ENCODE measurements around the gene CNOT11. TPM values are rescaled to one million over a fixed set of nuclear protein-coding genes. Genes with fewer than 3 reads are reported as not detected.

The CNOT11 gene
- total RNA-seq, 3 donors from 2014 or later (not counting 1 experiment from before 2014, with no cell fraction given) = 41.7 to 49.8 (median 46.0) TPM

DNA sequence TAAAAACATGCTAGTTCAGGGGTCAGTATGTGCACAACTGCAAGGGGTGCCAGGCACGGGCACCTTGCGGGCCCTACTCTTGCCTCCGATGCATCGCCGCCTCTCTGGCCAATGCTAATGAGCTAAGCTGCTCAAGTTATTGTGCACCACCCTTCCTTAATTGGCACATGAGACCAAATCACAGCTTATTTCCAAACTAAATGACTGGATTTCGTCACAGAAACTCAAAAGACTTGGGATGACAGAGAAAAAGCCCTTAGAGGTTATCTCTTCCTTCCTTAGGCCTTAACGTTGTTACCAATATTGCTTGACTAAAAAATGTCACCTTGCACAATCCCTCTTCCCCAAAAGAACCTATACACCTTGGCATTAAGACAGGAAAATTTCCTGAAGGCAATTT lies 48.1 kb downstream of the CNOT11 start:
- no peaks in the 10 kb centered on the region for H3K36me3 Mint-ChIP-seq
- ATAC-seq = no peak

DNA sequence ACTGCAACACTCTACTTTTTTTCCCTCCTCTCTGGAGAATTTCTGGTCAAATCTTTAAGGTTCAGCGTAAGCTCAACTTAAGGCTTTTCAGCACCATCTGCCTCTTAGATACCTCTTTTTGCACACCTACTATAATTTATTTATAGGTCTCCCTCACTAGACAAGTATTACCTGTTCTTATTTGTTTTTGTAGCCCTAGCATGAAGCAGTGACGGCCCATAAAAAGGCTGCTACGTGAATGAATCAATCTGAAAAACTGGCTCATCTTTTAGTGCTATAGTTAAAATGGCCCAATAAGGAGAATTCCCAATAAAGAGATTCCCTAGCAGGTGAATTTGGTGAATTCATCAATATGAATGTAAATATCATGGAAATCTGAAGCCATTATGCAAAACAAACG lies 49.3 kb downstream of the CNOT11 start:
- Histone ChIP-seq H3K4me3 (ENCODE audit: low read length) (no peak overlapping the region), H3K27ac (ENCODE audit: low read length) (no peak overlapping the region), H3K36me3 (ENCODE audit: control insufficient read depth, insufficient read depth, low read length) (peaks cover 10% of the 10 kb centered on the region), H3K9me3 (ENCODE audit: control insufficient read depth, insufficient read depth, low read length) (no peaks in the 10 kb centered on the region), H3K4me1 (ENCODE audit: control insufficient read depth, insufficient read depth, low read length) (peaks cover 54% of the 10 kb centered on the region), H3K27me3 (ENCODE audit: control insufficient read depth, insufficient read depth, low read length) (no peaks in the 10 kb centered on the region)
- Mint-ChIP-seq H3K4me1 (peaks cover 94 to 95% of the 10 kb centered on the region in 2 donors), H3K36me3 (no peaks in the 10 kb centered on the region), H3K9me3 (no peaks in the 10 kb centered on the region), H3K27me3 (ENCODE audit: low read depth in 2 of 2) (no peaks in the 10 kb centered on the region), H3K4me3 (peak overlapping the region; percentile 70), H3K27ac (peak overlapping the region in 1 of 2 donors; percentile 98)
- no peak for ATAC-seq
- intact Hi-C loops (cut with micrococcal nuclease) = loop anchor here (10.0 kb wide), 1 partner anchor 717 kb away; no protein-coding TSS in a partner anchor
- no peak for DNase-seq
- WGBS (ENCODE audit: insufficient coverage) = 89% methylated on average over 4 of the region's 4 CpGs
- TF ChIP-seq, protein P1, sequence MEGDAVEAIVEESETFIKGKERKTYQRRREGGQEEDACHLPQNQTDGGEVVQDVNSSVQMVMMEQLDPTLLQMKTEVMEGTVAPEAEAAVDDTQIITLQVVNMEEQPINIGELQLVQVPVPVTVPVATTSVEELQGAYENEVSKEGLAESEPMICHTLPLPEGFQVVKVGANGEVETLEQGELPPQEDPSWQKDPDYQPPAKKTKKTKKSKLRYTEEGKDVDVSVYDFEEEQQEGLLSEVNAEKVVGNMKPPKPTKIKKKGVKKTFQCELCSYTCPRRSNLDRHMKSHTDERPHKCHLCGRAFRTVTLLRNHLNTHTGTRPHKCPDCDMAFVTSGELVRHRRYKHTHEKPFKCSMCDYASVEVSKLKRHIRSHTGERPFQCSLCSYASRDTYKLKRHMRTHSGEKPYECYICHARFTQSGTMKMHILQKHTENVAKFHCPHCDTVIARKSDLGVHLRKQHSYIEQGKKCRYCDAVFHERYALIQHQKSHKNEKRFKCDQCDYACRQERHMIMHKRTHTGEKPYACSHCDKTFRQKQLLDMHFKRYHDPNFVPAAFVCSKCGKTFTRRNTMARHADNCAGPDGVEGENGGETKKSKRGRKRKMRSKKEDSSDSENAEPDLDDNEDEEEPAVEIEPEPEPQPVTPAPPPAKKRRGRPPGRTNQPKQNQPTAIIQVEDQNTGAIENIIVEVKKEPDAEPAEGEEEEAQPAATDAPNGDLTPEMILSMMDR (IDR thresholded peaks at IDR 0.05) = no peak

More for the DNA sequence above, 48.1 kb downstream of the CNOT11 start:
- H3K27ac Mint-ChIP-seq = peak overlapping the region; percentile 67 to 98
- no peaks in the 10 kb centered on the region for H3K9me3 Mint-ChIP-seq
- no peak overlapping the region for H3K27ac ChIP-seq (ENCODE audit: low read length)
- intact Hi-C loops (cut with micrococcal nuclease) = loop anchor here (10.0 kb wide), 1 partner anchor 716 kb away; no protein-coding TSS in a partner anchor
- TF ChIP-seq, protein P1 (IDR thresholded peaks at IDR 0.05) = no peak
- H3K4me3 ChIP-seq (ENCODE audit: low read length) = no peak overlapping the region
- no peaks in the 10 kb centered on the region for H3K9me3 ChIP-seq (ENCODE audit: control insufficient read depth, insufficient read depth, low read length)
- DNase-seq = no peak
- peaks cover 91 to 94% of the 10 kb centered on the region in 2 donors for H3K4me1 Mint-ChIP-seq
- peaks cover 8% of the 10 kb centered on the region for H3K36me3 ChIP-seq (ENCODE audit: control insufficient read depth, insufficient read depth, low read length)
- H3K27me3 ChIP-seq (ENCODE audit: control insufficient read depth, insufficient read depth, low read length) = no peaks in the 10 kb centered on the region
- no peaks in the 10 kb centered on the region for H3K27me3 Mint-ChIP-seq (ENCODE audit: low read depth in 2 of 2)
- WGBS (ENCODE audit: insufficient coverage) = 81% methylated on average over 7 of the region's 7 CpGs
- H3K4me1 ChIP-seq (ENCODE audit: control insufficient read depth, insufficient read depth, low read length) = peaks cover 51% of the 10 kb centered on the region
- H3K4me3 Mint-ChIP-seq = peak overlapping the region; percentile 52

DNA sequence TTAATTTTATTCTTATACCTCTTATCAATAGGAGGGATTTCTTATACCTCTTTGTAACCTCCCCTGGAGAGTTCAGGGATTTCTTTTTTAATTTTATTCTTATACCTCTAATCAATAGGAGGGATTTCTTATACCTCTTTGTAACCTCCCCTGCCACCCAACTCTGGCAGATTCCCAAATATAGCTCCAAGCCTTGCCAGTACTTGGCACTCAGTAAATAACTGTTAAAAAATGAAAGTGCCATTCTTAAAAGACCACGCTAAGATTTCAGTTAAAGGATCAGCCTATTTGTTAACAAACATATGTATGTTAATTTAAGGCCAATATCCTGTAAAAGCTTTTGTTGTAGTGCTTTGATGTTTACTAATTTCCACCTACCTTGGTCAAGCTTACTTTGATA lies 51.0 kb downstream of the CNOT11 start:
- peak overlapping the region; percentile 96 to 98 for H3K27ac Mint-ChIP-seq
- H3K4me1 Mint-ChIP-seq = peaks cover 87 to 88% of the 10 kb centered on the region in 2 donors
- no peaks in the 10 kb centered on the region for H3K36me3 Mint-ChIP-seq
- no peak overlapping the region for H3K27ac ChIP-seq (ENCODE audit: low read length)
- DNase-seq (no peak), ATAC-seq (no peak)
- peaks cover 10% of the 10 kb centered on the region for H3K36me3 ChIP-seq (ENCODE audit: control insufficient read depth, insufficient read depth, low read length)
- H3K9me3 Mint-ChIP-seq = no peaks in the 10 kb centered on the region
- H3K27me3 ChIP-seq (ENCODE audit: control insufficient read depth, insufficient read depth, low read length) = no peaks in the 10 kb centered on the region
- WGBS (ENCODE audit: insufficient coverage) = no CpG with 5 or more reads among the region's 1 CpG
- TF ChIP-seq, protein P1 (IDR thresholded peaks at IDR 0.05) = no peak
- intact Hi-C loops (cut with micrococcal nuclease) = loop anchor here (10.0 kb wide), 1 partner anchor 719 kb away; no protein-coding TSS in a partner anchor
- H3K4me3 ChIP-seq (ENCODE audit: low read length) = no peak overlapping the region
- H3K9me3 ChIP-seq (ENCODE audit: control insufficient read depth, insufficient read depth, low read length) = no peaks in the 10 kb centered on the region
- H3K4me1 ChIP-seq (ENCODE audit: control insufficient read depth, insufficient read depth, low read length) = peaks cover 61% of the 10 kb centered on the region
- no peaks in the 10 kb centered on the region for H3K27me3 Mint-ChIP-seq (ENCODE audit: low read depth in 2 of 2)
- H3K4me3 Mint-ChIP-seq = peak overlapping the region; percentile 74

DNA sequence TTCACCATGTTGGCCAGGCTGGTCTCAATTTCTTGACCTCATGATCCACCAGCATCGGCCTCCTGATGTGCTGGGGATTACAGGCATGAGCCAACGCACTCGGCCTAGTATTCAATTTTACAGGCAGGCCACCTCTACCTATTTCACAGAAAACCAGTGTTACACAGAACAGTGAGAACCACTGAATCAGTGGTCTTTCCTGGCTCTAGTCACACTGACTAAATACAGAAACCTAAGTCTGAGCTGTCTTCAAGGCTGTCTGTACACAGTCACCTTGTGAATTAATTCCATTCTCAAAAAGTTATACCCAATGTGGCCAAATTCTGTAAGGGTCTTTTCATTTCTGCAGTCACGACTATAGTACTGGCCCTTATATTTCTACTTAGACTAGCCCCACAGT lies 52.3 kb downstream of the CNOT11 start:
- Mint-ChIP-seq H3K27me3 (ENCODE audit: low read depth in 2 of 2) (no peaks in the 10 kb centered on the region), H3K9me3 (no peaks in the 10 kb centered on the region)
- peaks cover 9% of the 10 kb centered on the region for H3K36me3 ChIP-seq (ENCODE audit: control insufficient read depth, insufficient read depth, low read length)

More for the DNA sequence above, 52.3 kb downstream of the CNOT11 start:
- Mint-ChIP-seq H3K27ac (peak overlapping the region; percentile 96 to 98), H3K4me1 (peaks cover 76 to 79% of the 10 kb centered on the region in 2 donors), H3K36me3 (no peaks in the 10 kb centered on the region), H3K4me3 (peak overlapping the region; percentile 99)
- DNase-seq (no peak), ATAC-seq (no peak)
- H3K27me3 ChIP-seq (ENCODE audit: control insufficient read depth, insufficient read depth, low read length) = no peaks in the 10 kb centered on the region
- H3K4me1 ChIP-seq (ENCODE audit: control insufficient read depth, insufficient read depth, low read length) = peaks cover 57% of the 10 kb centered on the region
- TF ChIP-seq, protein P1 (IDR thresholded peaks at IDR 0.05) = no peak
- H3K27ac ChIP-seq (ENCODE audit: low read length) = peak overlapping the region; percentile 87
- WGBS (ENCODE audit: insufficient coverage) = 65% methylated on average over 4 of the region's 4 CpGs
- H3K4me3 ChIP-seq (ENCODE audit: low read length) = no peak overlapping the region
- H3K9me3 ChIP-seq (ENCODE audit: control insufficient read depth, insufficient read depth, low read length) = no peaks in the 10 kb centered on the region
- intact Hi-C loops (cut with micrococcal nuclease) = loop anchor here (10.0 kb wide), 1 partner anchor 720 kb away; no protein-coding TSS in a partner anchor
